Activated naive CD4-positive, alpha-beta T cell treated with anti-CD3 and anti-CD28 coated beads, Interleukin-2, amount 50 U/mL, for 72 hours (primary cell): ENCODE data around the gene EMILIN3. TPM values are rescaled to one million over a fixed set of nuclear protein-coding genes. Genes with fewer than 3 reads are reported as not detected.

ENCODE experiments used
- ATAC-seq, 2 donors: fragments of 150-1000 bp; cut with Tn5 transposase; 2 replicates each; pipeline ENCODE4 v1.10.0; 2021; ENCODE audit warnings: mild to moderate bottlenecking in 2 of 2, moderate library complexity in 2 of 2
- DNase-seq, 2 donors: peaks; one replicate each; pipeline ENCODE4 v3.0.0; 2021 to 2022; ENCODE audit warnings: low spot score in 2 of 2
- H3K27ac Mint-ChIP-seq, 2 donors: one replicate each; pipeline ENCODE4 v1.8.0; 2022; ENCODE audit warnings: mild to moderate bottlenecking in 2 of 2, mixed read lengths in 2 of 2
- H3K36me3 Mint-ChIP-seq, 2 donors: one replicate each; pipeline ENCODE4 v1.8.0; 2022; ENCODE audit warnings: mixed read lengths in 2 of 2
- H3K9me3 Mint-ChIP-seq, 2 donors: one replicate each; pipeline ENCODE4 v1.8.0; 2022; ENCODE audit warnings: mixed read lengths in 2 of 2
- total RNA-seq, 2 donors: library from RNA; stranded (reverse); gene quantifications; one replicate each; pipeline ENCODE4 v1.2.3, GENCODE V29; 2022

Gene EMILIN3
- total RNA-seq, 2 donors from 2014 or later, result 0.27 TPM; not detected in 1

DNA sequence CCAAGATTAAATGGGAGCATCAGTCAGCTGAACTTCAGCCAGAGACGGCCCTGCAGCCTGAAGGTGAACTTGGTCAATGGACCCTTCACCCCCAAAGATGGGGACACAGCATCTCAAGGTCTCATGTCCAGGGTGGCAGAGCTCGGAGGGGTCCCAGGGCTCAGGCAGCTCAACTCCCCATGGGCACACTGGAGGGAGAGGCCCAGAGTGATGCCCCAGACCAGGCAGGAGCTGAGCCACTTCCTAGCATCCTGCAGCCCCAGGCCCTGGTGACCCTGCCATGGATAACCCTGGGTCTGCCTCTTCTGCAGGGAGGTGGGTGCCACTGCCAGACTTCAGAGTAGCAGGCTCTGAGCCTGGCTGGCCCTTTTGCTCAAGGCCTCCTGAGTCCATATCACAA, 27.5 kb upstream of the EMILIN3 start:
- peak in 1 of 2 donors; percentile 26 for ATAC-seq
- no peaks in the 10 kb centered on the region for H3K9me3 Mint-ChIP-seq
- peak overlapping the region in 1 of 2 donors; percentile 22 for H3K27ac Mint-ChIP-seq
- no peaks in the 10 kb centered on the region for H3K36me3 Mint-ChIP-seq
- no peak for DNase-seq

DNA sequence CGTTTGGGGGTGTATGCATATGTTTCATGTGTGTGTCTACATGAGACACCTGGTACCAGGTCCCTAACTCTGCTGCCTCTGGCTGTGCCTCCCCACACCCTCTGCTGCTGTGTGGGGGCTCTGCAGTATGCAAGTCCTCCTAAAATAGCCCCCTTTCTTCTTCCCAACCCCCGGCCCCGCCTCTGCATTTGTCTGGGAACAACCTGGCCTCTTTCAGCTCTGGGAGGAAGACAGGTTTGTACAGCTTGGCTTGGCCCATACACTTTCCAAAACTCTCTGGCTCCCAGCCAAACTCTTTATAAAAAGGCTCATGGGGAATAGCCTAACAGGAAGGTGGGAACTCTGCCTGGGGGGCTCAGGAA, 27.1 kb upstream of the EMILIN3 start:
- ATAC-seq (peak in 1 of 2 donors; percentile 10), DNase-seq (no peak)
- H3K27ac Mint-ChIP-seq, result peak overlapping the region in 1 of 2 donors; percentile 22
- H3K9me3 Mint-ChIP-seq, result no peaks in the 10 kb centered on the region
- H3K36me3 Mint-ChIP-seq, result no peaks in the 10 kb centered on the region

DNA sequence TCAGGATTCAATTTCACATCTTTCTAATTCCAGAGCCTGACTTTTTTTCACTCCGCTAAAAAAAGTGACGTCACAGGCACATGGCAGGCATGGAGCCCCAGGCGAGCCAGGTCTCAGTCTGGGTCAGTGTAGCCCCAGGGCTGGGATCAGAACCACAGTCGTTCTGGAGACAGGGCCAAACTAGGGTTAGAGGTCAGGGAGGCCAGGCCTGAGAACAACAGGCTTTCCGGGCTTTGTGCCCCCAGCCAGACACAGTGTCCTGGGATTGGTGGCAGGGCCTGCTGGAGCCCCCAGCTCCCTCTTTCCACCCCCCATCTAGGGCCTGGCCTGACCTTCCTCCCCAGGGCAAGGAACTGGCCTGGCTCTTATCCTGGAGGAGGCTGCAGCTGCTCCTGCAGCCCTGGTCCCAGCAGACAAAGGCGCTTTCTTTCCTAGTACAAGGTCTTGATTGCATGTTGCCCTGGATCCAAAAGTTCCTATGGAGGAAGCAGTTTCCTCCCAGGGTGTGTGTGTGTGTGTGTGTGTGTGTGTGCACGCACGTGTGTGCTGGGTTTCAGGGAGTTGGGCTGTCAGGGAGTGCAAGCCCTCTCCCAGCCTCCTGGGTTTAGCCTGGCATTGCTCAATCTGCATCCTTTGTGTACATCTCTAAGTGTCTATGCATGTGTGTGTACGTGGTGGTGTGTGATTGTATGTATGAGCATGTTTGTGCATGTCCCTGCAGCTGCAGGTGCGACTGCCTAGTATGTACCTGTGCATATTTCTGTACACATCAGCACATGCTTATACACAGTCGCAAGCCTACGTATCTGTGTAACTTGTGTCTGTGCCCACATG, 26.5 kb upstream of the EMILIN3 start:
- Mint-ChIP-seq H3K27ac (no peak overlapping the region), H3K36me3 (no peaks in the 10 kb centered on the region), H3K9me3 (no peaks in the 10 kb centered on the region)
- peak in 1 of 2 donors; percentile 25 for ATAC-seq
- no peak for DNase-seq

DNA sequence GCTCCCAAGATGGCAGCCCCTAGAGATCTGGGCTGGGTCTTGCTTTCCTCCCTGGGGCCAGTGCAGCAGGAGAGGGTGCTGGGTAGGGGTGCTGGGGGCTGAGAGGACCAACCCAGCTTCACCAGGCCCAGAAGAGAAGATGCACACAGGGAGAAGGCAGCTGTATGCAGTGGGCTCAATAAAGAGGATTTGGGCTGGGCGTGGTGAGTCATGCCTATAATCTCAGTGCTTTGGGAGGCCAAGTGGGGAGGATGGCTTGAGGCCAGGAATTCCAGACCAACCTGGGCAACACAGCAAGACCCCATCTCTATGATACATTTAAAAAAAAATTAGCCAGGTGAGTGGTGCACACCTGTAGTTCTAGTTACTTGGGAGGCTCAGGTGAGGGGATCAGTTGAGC, 25.7 kb upstream of the EMILIN3 start:
- ATAC-seq, result no peak
- H3K9me3 Mint-ChIP-seq, result no peaks in the 10 kb centered on the region

DNA sequence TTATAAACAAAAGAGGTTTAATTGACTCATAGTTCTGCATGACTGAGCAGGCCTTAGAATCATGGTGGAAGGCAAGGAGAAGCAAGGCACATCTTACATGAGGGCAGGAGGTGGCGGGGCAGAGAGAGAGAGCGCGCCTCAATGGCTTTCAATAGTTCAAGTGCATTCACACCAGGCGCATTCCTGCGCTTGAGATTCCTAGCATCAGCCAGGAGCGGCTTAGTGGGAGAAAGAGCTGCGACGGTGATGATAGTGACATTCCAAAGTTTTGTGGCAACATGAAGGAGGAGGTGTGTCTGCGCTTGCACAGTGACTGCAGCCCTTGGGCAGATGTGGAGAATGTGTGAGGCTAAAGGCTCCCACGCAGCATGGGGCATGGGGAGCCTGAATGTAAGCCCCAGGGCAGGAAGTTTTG, 25.0 kb upstream of the EMILIN3 start:
- no peak for ATAC-seq
- DNase-seq, result no peak
- Mint-ChIP-seq H3K27ac (peak overlapping the region in 1 of 2 donors; percentile 8), H3K36me3 (no peaks in the 10 kb centered on the region), H3K9me3 (no peaks in the 10 kb centered on the region)

More for the DNA sequence above, 25.7 kb upstream of the EMILIN3 start:
- Mint-ChIP-seq H3K36me3 (no peaks in the 10 kb centered on the region), H3K27ac (peak overlapping the region in 1 of 2 donors; percentile 7)
- no peak for DNase-seq

DNA sequence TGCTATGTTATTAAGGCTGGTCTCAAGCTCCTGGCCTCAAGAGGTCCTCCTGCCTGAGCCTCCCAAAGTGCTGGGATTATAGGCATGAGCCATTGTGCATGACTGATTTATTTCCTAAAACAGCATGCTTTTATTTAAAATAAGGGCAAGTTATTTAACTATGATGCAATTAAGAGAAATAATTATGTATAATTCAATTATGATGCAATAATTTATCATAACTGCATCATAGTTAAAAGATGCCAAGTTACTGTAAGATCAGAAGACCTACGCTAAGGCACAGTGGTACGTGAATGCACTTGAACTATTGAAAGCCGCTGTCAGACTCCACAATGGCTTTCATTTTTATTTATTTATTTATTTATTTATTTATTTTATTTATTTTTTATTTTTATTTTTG, 24.3 kb upstream of the EMILIN3 start:
- no peaks in the 10 kb centered on the region for H3K9me3 Mint-ChIP-seq
- DNase-seq (no peak), ATAC-seq (no peak)
- H3K36me3 Mint-ChIP-seq, result no peaks in the 10 kb centered on the region
- no peak overlapping the region for H3K27ac Mint-ChIP-seq

DNA sequence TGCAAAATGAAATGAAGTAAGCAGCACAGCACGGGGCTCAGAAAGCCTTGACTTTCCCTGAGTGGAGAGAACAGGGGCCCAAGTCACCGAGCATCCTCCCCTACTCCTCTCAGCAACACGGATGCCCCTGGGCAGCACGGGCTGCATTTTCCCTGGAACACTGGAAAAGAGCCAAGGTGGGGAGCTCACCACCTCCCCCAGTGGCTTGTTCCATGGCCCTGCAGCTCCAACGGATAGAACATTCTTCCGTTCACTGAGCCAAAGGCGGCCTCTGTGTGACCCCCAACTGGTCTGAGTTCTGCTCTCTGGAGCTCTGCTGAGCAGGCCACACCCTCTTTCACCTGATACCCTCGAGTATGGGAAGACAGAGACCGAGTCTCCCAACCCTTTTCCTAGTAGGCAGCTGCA, 20.8 kb upstream of the EMILIN3 start:
- peaks cover 0 to 4% of the 10 kb centered on the region in 2 donors for H3K9me3 Mint-ChIP-seq
- H3K27ac Mint-ChIP-seq, result no peak overlapping the region
- no peaks in the 10 kb centered on the region for H3K36me3 Mint-ChIP-seq
- DNase-seq (no peak), ATAC-seq (no peak)

DNA sequence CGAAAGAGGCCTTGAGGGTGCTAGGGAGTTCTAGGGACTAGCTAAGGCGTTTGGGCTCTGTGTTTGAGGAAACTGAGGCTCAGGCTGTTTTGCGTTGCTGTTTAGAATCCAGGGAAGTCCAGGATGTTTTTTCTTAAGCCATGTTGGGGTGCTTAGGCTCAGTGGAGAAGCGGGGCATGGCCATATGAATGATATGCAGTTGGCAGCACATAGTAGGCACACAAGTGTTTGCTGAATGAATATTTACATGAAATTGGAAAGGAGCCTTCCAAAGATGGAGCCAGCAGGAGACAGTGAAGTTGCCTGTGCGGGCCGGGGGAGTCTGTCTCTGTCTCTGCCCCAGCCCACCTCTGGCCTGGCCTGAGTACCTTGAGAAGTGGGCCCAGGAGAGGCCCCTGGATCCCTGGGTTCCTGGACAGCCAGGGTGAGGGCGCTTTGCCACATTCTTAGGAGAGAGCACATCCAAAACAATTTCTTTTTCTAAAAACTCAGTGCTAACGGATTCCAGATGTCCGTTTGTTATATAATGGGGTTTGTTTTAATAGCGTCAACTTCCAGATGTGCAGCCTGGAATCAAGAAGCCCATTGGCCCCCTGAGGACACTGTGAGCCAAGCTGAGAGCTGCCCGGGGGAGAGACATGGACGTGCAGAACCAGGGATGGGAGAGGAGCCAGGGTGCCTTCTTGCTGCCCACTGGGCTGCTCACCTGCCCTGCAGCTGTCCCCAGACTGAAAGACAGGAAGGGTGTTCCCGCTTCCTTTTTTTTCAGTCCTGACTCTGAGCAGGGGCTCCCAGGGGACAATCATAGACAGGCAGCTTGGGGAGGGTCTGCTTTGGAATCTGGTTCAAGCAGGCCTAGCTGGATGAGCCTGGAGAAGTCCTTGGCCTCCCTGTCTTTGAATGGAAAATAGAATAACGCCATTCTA, 20.1 kb upstream of the EMILIN3 start:
- H3K36me3 Mint-ChIP-seq, result no peaks in the 10 kb centered on the region
- H3K27ac Mint-ChIP-seq, result peak overlapping the region in 1 of 2 donors; percentile 44
- H3K9me3 Mint-ChIP-seq, result peaks cover 0 to 4% of the 10 kb centered on the region in 2 donors
- DNase-seq (no peak), ATAC-seq (no peak)

DNA sequence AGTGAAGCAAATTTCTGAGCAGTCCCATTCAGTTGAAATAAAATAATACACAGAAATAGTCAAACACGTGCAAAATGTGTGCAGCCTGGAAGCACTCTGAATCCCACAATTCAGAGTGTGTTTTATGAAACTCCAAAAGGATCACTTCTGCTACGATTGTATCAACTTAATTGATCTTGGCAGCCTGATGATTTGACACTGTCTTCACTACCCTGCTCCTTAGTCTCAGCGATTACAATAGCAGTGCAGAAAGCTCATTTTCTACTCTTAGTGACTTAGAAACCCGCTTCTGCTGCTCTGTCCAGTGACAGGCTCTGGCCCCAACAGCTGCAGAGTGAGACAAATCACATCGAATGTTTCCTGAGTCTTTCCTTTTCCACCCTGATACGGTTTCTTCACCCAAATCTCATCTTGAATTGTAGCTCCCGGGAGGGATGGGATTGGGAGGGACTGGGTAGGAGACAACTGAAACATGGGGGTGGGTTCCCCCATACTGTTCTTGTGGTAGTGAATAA, 16.2 kb upstream of the EMILIN3 start:
- DNase-seq (no peak), ATAC-seq (no peak)
- no peak overlapping the region for H3K27ac Mint-ChIP-seq
- H3K36me3 Mint-ChIP-seq, result no peaks in the 10 kb centered on the region
- H3K9me3 Mint-ChIP-seq, result peaks cover 0 to 4% of the 10 kb centered on the region in 2 donors

DNA sequence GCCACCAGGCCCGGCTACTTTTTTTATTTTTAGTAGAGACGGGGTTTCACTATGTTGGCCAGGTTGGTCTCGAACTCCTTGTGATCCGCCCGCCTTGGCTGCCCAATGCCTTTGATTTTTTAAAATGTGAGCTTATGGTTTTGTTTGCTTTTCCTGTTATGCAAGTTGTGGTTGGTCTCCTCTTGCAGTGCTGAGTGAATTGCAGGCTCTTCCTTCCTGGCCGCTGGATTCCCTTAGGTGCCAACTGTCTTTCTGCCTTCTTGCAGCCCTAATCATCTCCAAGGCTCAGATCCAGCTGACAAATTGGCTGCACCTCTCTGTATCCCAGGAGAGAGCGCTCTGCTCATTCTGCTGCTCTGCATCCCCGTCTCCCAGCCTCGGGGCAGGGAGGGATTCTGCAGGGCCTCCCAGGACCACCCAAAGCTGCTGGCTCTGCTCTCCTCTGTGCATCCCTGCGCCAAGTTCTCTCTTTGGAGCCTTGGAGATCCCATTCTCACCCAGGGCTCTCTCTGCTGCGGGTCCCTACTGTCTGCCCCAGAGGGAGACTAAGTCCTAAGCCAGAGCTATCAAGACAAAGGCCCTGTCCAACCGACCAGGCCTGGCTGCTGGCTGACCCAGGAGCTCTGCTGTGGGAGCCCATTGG, 14.1 kb upstream of the EMILIN3 start:
- Mint-ChIP-seq H3K36me3 (no peaks in the 10 kb centered on the region), H3K9me3 (peaks cover 0 to 4% of the 10 kb centered on the region in 2 donors), H3K27ac (no peak overlapping the region)
- DNase-seq (no peak), ATAC-seq (no peak)

DNA sequence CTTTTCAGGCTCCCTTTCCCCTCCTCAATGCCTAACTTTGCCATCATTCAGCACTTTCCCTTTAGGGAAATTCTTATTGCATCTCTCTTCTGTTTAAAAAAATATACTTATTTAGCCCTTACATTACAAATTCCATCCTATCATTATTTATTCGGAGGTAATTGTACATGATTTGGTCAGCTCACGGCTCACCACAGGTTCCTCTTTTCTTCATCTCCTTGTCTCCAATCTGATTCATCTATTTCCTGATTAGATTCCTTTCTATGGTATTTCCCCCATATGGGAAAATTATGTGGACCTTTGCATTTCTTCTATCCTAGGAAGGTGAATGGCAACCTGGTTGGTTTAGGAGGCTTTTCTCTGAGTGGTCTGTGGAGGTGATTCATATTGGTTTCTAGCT, 12.9 kb upstream of the EMILIN3 start:
- no peak overlapping the region for H3K27ac Mint-ChIP-seq
- DNase-seq (no peak), ATAC-seq (no peak)
- H3K9me3 Mint-ChIP-seq, result peaks cover 0 to 4% of the 10 kb centered on the region in 2 donors
- H3K36me3 Mint-ChIP-seq, result no peaks in the 10 kb centered on the region

DNA sequence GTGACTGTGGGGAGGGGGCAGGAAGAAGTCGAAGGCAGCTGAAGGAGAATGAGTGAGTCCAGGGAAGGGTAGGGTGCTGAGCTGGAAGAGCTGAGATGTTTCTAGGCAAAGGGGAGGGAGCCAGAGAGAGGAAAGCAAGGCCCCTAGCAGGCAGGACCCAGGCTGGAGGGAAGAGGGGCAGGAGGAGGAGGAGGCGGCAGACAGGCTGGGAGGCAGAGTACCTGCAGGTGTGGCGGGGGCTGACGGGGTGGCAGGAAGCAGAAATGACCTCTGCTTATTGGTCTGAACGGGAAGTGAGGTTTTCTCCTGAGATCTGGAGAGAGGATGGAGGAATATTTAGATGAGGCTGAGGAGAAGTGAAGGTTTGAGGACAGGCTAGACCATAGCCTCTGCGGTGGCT, 10.7 kb upstream of the EMILIN3 start:
- H3K9me3 Mint-ChIP-seq, result peaks cover 0 to 7% of the 10 kb centered on the region in 2 donors

DNA sequence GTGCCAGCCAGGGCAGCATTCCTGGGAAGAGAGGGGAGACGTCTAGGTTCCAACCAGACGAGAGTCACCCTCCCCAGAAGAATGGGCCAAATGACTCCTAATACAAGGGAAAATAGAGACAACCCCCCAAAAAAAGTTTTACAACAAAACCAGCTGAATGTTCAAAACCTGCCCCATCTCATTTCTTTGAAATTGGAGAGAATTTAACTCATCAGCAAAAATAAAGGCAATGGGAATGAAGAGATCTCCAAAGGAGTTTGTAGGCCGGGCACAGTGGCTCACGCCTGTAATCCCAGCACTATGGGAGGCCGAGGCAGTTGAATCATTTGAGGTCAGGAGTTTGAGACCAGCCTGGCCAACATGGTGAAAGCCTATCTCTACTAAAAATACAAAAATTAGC, 9.7 kb upstream of the EMILIN3 start:
- H3K27ac Mint-ChIP-seq, result no peak overlapping the region
- DNase-seq, result no peak
- H3K9me3 Mint-ChIP-seq, result peaks cover 1 to 9% of the 10 kb centered on the region in 2 donors
- no peak for ATAC-seq
- H3K36me3 Mint-ChIP-seq, result peaks cover 2% of the 10 kb centered on the region in 2 donors

More for the DNA sequence above, 10.7 kb upstream of the EMILIN3 start:
- ATAC-seq (no peak), DNase-seq (no peak)
- Mint-ChIP-seq H3K27ac (no peak overlapping the region), H3K36me3 (no peaks in the 10 kb centered on the region)

DNA sequence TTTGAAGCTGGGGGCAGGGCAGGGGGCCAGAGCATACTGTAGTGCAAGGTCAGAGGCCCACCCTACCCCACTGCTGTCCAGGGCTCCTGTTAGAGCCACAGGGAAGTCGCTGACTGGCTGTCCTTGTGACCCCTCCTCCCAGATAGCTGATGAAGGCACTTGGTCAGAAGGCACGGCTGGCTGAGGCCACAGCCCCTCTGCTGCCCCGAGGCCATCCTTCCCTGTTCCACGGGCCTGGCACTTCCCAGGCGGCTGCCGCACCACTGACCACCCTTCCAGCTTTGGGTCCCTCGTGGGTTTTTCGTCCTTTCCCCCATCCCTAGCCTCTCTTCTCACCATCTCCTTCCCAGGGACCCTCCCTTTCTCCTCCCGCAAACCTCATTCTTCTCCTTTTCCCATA, 9.2 kb upstream of the EMILIN3 start:
- no peak for DNase-seq
- H3K36me3 Mint-ChIP-seq, result peaks cover 7% of the 10 kb centered on the region in 2 donors
- H3K9me3 Mint-ChIP-seq, result peaks cover 5 to 13% of the 10 kb centered on the region in 2 donors
- ATAC-seq, result no peak
- no peak overlapping the region for H3K27ac Mint-ChIP-seq

DNA sequence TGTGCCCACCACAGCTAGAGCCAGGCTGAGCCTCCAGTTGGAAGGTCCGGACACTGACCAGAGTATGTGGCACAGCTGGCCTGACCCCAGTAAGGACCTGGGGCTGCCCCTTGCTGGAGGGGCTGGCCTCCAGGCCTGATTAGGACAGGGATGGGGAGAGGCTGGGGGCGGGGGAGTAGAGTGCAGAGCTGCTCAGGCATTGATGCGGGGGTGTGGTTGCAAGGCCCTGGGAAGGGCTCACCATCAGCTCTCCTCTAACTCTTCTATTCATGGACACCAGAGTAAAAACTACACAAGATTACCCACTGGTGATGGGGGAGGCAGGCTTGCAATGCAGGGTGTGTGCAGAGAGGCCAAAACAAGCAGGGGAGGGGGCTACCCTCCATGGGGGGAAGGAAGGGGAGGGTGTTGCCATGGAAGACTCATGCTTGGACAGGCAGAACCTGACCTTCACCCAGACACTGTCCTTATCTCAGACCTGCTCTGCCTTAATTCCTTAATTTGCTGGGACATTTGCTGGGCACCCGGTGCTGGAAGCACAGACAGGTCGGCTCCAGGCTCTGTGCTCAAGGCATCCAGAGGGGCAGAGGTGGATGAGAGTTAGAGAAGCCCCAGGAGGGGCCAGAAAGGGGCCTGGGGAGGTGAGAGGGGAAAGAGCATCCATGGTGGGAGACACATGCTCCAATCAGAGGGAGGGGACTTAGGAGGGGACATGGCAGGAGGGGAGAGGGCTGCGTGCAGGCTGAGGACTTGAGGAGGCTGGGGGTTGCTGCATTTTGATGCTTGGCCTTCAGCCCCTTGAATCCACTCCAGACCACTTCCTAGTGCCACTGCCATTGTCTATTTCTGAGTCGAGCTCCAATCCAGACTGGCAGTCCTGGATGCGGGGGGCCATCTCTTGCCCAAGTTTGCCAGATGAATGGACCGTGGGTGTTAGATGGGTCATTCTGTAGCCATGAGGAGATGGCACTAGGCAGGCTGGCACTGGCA, 7.6 kb upstream of the EMILIN3 start:
- ATAC-seq, result no peak
- H3K9me3 Mint-ChIP-seq, result peaks cover 5 to 13% of the 10 kb centered on the region in 2 donors
- H3K36me3 Mint-ChIP-seq, result peaks cover 7 to 8% of the 10 kb centered on the region in 2 donors

More for the DNA sequence above, 7.6 kb upstream of the EMILIN3 start:
- DNase-seq, result no peak
- H3K27ac Mint-ChIP-seq, result no peak overlapping the region
